DOHH2 (cell line): ENCODE results near the gene SDC1.

Experiments used
- CTCF ChIP-seq: fragments of 200-600 bp; sonication (generic); IDR thresholded peaks from one replicate; pipeline ENCODE4 v1.5.1; 2014; ENCODE audit warnings: antibody characterized with exemption, mild to moderate bottlenecking, low read depth, low read length; ENCODE audit not compliant: poor library complexity, severe bottlenecking
- EZH2phosphoT487 ChIP-seq: fragments of 200-600 bp; sonication (generic); IDR thresholded peaks from 2 replicates; pipeline ENCODE4 v1.6.1; 2017; ENCODE audit warnings: borderline replicate concordance, mild to moderate bottlenecking, antibody characterized with exemption, low read length, moderate library complexity, mixed read lengths

- TF ChIP-seq EZH2phosphoT487 (no peak), CTCF (peak; percentile 50)
Measured at GRCh38 chr2:20190876-20191713, 33.8 kb downstream of the SDC1 start.
